Small intestine (tissue), 7 donors: ENCODE measurements around the gene A1CF. TPM values are rescaled to one million over a fixed set of nuclear protein-coding genes. Genes with fewer than 3 reads are reported as not detected.
"Not testable (repeated sequence)": the region's sequence is repeated elsewhere in the genome, so short reads cannot be mapped to it uniquely, and the experiment has no call there.

Experiments used
- DNase-seq, 2 donors: peaks; one replicate each; pipeline versions ENCODE4 v3.0.0 to v3.0.0-alpha.2; 2013
- FAIRE-seq: peaks from 2 replicates; lab custom pipeline; 2012; peaks lifted over from hg19 to GRCh38; lab: Jason Lieb, UNC
- H3K27ac ChIP-seq, 3 donors: one replicate each; pipeline ENCODE4 v1.5.1; 2013; ENCODE audit warnings: low read length in 2 of 3, mild to moderate bottlenecking in 2 of 3, control low read depth in 1 of 3, inconsistent platforms in 1 of 3, low read depth in 1 of 3, moderate library complexity in 1 of 3
- H3K27me3 ChIP-seq, 3 donors: one replicate each; pipeline ENCODE4 v1.6.1; 2013; ENCODE audit warnings: low read length in 3 of 3, inconsistent platforms in 1 of 3; ENCODE audit not compliant: control insufficient read depth in 3 of 3, insufficient read depth in 3 of 3
- H3K36me3 ChIP-seq, 3 donors: one replicate each; pipeline ENCODE4 v1.6.1; 2013; ENCODE audit warnings: low read length in 3 of 3, inconsistent platforms in 1 of 3, low read depth in 1 of 3, mild to moderate bottlenecking in 1 of 3, moderate library complexity in 1 of 3; ENCODE audit not compliant: control insufficient read depth in 3 of 3, insufficient read depth in 2 of 3
- H3K4me1 ChIP-seq, 3 donors: one replicate each; pipeline ENCODE4 v1.6.1; 2013; ENCODE audit warnings: low read length in 2 of 3, inconsistent platforms in 1 of 3, low read depth in 1 of 3, mild to moderate bottlenecking in 1 of 3, moderate library complexity in 1 of 3; ENCODE audit not compliant: control insufficient read depth in 3 of 3, insufficient read depth in 2 of 3
- H3K4me3 ChIP-seq, 3 donors: one replicate each; pipeline ENCODE4 v1.5.1; 2013; ENCODE audit warnings: low read length in 3 of 3, control low read depth in 1 of 3, inconsistent platforms in 1 of 3, low read depth in 1 of 3, mild to moderate bottlenecking in 1 of 3, moderate library complexity in 1 of 3
- H3K9me3 ChIP-seq, 2 donors: one replicate each; pipeline ENCODE4 v1.6.1; 2013; ENCODE audit warnings: low read depth in 1 of 2, low read length in 1 of 2; ENCODE audit not compliant: control insufficient read depth in 2 of 2, insufficient read depth in 1 of 2
- WGBS, 3 donors: extraction: QIAGEN DNeasy Blood & Tissue Kit; methylation state at CpG; one replicate each; pipeline ENCODE4 v1.1.7; 2013; 5-methylcytosine and 5-hydroxymethylcytosine counted together
- polyA plus RNA-seq, 4 donors: library from polyadenylated mRNA; stranded (reverse) in 3 of 4; unstranded in 1 of 4; fragments of 200-250 nt in 3 of 4; fragments of 120-200 nt in 1 of 4; gene quantifications; one replicate each; pipeline versions ENCODE4 v1.2.1 to v1.2.3, GENCODE V29; 2013
- donor health status: healthy with polysubstance abuse.
- donor health status: control.
- donor health status: control.
- donor health status: Bipolar disorder and iron deficiency.
- donor health status: healthy.

The A1CF gene
- polyA plus RNA-seq, 4 donors: 11.1 to 47.1 (median 29.1) TPM

- H3K9me3 ChIP-seq: no peaks in the 10 kb centered on the region
- H3K36me3 ChIP-seq: peaks cover 0 to 9% (median 4%) of the 10 kb centered on the region in 3 donors
- peaks cover 4 to 11% (median 6%) of the 10 kb centered on the region in 3 donors for H3K4me1 ChIP-seq
- DNase-seq (peak; percentile 46 to 49), FAIRE-seq (no peak)
- H3K4me3 ChIP-seq: peak overlapping the region in 2 of 3 donors; percentile 41 to 61
- H3K27me3 ChIP-seq: no peaks in the 10 kb centered on the region
- WGBS, 3 donors: 21 to 48% (median 31%) methylated on average over 5 of the region's 5 CpGs
- H3K27ac ChIP-seq: peak overlapping the region in 1 of 3 donors; percentile 83
These were observed 1.8 kb downstream of the A1CF start for GRCh38 chr10:50883629-50884028.

- FAIRE-seq (no peak), DNase-seq (peak in 1 of 2 donors; percentile 15)
- 41 to 56% (median 47%) methylated on average over 2 of the region's 2 CpGs for WGBS, 3 donors
- H3K9me3 ChIP-seq: no peaks in the 10 kb centered on the region
- H3K4me1 ChIP-seq: peaks cover 4 to 11% (median 6%) of the 10 kb centered on the region in 3 donors
- H3K27ac ChIP-seq: no peak overlapping the region
- H3K4me3 ChIP-seq: no peak overlapping the region
- no peaks in the 10 kb centered on the region for H3K27me3 ChIP-seq
- H3K36me3 ChIP-seq: peaks cover 0 to 9% (median 4%) of the 10 kb centered on the region in 3 donors
These were observed 2.9 kb downstream of the A1CF start for GRCh38 chr10:50882540-50882983.

GRCh38 chr10:50881046-50881445, 4.4 kb downstream of the A1CF start:
- H3K4me3 ChIP-seq, H3K36me3 ChIP-seq, H3K4me1 ChIP-seq, H3K27me3 ChIP-seq, H3K27ac ChIP-seq, DNase-seq, FAIRE-seq, H3K9me3 ChIP-seq: not testable (repeated sequence)
- WGBS, 3 donors: 89 to 93% (median 92%) methylated on average over 10 of the region's 10 CpGs

- Histone ChIP-seq H3K4me1 (no peaks in the 10 kb centered on the region), H3K27ac (no peak overlapping the region), H3K36me3 (peaks cover 0 to 6% (median 0%) of the 10 kb centered on the region in 3 donors), H3K9me3 (no peaks in the 10 kb centered on the region), H3K27me3 (no peaks in the 10 kb centered on the region), H3K4me3 (no peak overlapping the region)
- peak; percentile 25 to 48 for DNase-seq
- no peak for FAIRE-seq
- 53 to 83% (median 81%) methylated on average over 2 of the region's 2 CpGs for WGBS, 3 donors
These were observed 9.0 kb downstream of the A1CF start for GRCh38 chr10:50876429-50876828.

GRCh38 chr10:50874723-50875122, 10.7 kb downstream of the A1CF start:
- DNase-seq: peak; percentile 22 to 64
- Histone ChIP-seq H3K4me1 (no peaks in the 10 kb centered on the region), H3K36me3 (no peaks in the 10 kb centered on the region), H3K4me3 (no peak overlapping the region), H3K9me3 (no peaks in the 10 kb centered on the region), H3K27ac (no peak overlapping the region), H3K27me3 (no peaks in the 10 kb centered on the region)
- 36 to 70% (median 53%) methylated on average over 5 of the region's 5 CpGs for WGBS, 3 donors
- FAIRE-seq: no peak

- Histone ChIP-seq H3K36me3 (peaks cover 0 to 7% (median 0%) of the 10 kb centered on the region in 3 donors), H3K27me3 (no peaks in the 10 kb centered on the region), H3K9me3 (no peaks in the 10 kb centered on the region), H3K27ac (no peak overlapping the region), H3K4me1 (no peaks in the 10 kb centered on the region), H3K4me3 (no peak overlapping the region)
- FAIRE-seq (no peak), DNase-seq (no peak)
- WGBS, 3 donors: 40 to 56% (median 55%) methylated on average over 2 of the region's 2 CpGs
These were observed 19.1 kb downstream of the A1CF start for GRCh38 chr10:50866317-50866716.

GRCh38 chr10:50862719-50863118, 22.7 kb downstream of the A1CF start:
- Histone ChIP-seq H3K4me3 (no peak overlapping the region), H3K27me3 (no peaks in the 10 kb centered on the region), H3K36me3 (peaks cover 0 to 10% (median 2%) of the 10 kb centered on the region in 3 donors), H3K27ac (no peak overlapping the region), H3K9me3 (no peaks in the 10 kb centered on the region), H3K4me1 (no peaks in the 10 kb centered on the region)
- WGBS, 3 donors: 43 to 60% (median 45%) methylated on average over 3 of the region's 3 CpGs
- FAIRE-seq (no peak), DNase-seq (no peak)

GRCh38 chr10:50861370-50861769, 24.1 kb downstream of the A1CF start:
- Histone ChIP-seq H3K4me1 (no peaks in the 10 kb centered on the region), H3K4me3 (no peak overlapping the region)
- peak; percentile 77 for FAIRE-seq

GRCh38 chr10:50857579-50857978, 27.8 kb downstream of the A1CF start:
- H3K27me3 ChIP-seq: no peaks in the 10 kb centered on the region
- H3K27ac ChIP-seq: no peak overlapping the region
- WGBS, 3 donors: 54 to 73% (median 63%) methylated on average over 5 of the region's 5 CpGs
- DNase-seq (no peak), FAIRE-seq (no peak)
- H3K4me1 ChIP-seq: no peaks in the 10 kb centered on the region
- no peaks in the 10 kb centered on the region for H3K9me3 ChIP-seq
- H3K4me3 ChIP-seq: no peak overlapping the region
- H3K36me3 ChIP-seq: peaks cover 0 to 2% (median 2%) of the 10 kb centered on the region in 3 donors

More at GRCh38 chr10:50861370-50861769, 24.1 kb downstream of the A1CF start:
- H3K36me3 ChIP-seq: peaks cover 0 to 9% (median 2%) of the 10 kb centered on the region in 3 donors
- DNase-seq: no peak
- H3K9me3 ChIP-seq: no peaks in the 10 kb centered on the region
- no peak overlapping the region for H3K27ac ChIP-seq
- no peaks in the 10 kb centered on the region for H3K27me3 ChIP-seq
